Ramos (cell line): ENCODE results near the gene WBP2.
"Not testable (repeated sequence)": the region's sequence is repeated elsewhere in the genome, so short reads cannot be mapped to it uniquely, and the experiment has no call there.

Experiments
- in situ Hi-C: fragments of 300-500 bp; cut with MboI; formaldehyde crosslinking; loops from one replicate; pipeline ENCODE4 v1.14.3; 2022; ENCODE audit warnings: low sequenced_read_pairs; ENCODE audit not compliant: unreplicated experiment

WBP2 gene

DNA sequence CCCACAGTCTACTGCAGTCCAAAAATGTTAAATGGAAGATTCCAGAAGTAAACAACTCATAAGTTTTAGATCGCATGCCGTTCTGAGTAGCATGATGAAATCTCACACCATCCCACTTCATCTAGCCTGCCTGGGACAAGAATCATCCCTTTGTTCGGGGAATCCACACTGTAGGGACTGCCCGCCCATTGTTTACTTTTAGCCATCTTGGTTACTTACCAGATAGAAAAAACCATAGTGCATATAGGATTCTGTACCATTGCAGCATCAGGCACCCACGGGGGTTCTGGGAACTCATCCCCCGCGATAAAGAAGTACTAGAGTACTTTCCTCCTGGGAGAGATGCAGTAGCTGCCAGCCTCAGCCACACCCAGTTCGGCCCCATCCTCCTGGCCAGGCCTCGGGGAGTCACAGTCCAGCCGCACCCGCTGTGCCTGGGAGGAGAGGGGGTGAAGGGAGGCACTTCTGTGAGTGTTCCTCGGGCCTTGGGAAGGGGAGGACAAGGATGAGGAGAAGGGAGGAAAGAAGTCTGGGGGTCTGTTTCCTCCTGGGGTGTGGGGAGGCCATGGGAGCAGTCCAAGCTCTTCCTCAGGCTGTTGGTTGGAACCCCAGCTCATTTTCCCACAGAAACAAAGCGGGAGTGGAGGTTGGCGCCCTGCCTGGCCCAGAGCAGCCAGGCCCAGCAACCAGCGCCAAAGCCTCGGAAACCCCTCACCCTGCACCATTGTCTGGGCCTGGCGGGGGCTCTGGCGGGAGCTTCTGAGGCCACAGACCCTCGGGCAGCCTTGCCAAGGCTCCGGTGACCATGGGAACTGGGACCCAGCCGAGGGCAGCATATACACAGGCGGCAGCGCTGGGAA is 14.4 kb upstream of the WBP2 start:
- in situ Hi-C loops = no loop called here

DNA sequence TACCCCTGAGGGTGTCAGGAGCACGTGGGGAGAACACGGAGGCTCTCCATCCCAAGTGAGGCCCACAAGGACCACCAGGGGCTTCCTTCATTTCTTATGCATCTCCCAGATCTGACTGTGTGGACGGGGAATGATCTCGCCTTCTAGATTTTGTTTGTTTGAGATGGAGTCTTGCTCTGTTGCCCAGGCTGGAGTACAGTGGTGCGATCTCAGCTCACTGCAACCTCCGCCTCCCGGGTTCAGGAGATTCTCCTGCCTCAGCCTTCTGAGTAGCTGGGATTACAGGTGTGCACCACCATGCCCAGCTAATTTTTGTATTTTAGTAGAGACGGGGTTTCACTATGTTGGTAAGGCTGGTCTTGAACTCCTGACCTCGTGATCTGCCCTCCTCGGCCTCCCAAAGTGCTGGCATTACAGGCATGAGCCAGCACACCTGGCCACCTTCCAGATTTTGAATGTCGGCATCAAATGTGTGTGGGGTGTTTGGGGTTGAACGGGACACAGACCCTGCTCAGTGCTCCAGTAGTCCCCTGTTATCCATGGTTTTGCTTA is 13.7 kb upstream of the WBP2 start:
- in situ Hi-C loops = not testable (repeated sequence)

DNA sequence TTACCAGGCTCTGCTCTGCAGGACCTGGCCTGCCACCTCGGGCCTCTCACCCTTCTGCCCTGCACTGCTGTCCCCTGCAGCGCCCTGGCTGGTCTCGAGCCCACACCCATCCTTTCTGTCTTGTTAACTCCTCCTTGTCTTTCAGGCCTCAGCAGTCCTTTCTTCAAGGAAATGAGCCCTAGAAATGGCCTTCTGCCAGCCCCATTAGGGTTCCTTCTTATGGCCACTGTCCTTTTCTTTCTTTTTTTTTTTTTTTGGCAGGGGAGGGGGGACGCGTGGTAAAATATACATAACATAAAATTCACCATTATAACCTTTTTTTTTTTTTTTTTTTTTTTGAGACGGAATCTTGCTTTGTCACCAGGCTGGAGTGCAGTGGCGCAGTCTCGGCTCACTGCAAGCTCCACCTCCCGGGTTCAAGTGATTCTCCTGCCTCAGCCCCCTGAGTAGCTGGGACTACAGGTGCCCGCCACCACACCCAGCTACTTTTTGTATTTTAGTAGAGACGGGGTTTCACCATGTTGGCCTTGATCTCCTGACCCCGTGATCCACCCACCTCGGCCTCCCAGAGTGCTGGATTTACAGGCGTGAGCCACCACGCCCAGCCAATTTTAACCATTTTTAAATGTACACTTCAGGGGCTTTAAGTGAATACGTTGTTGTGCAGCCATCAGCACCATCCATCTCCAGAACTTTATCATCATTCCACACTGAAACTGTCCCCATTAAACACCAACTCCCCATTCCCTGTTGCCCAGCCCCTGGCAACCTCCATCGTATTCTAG is 10.5 kb upstream of the WBP2 start:
- in situ Hi-C loops = not testable (repeated sequence)

DNA sequence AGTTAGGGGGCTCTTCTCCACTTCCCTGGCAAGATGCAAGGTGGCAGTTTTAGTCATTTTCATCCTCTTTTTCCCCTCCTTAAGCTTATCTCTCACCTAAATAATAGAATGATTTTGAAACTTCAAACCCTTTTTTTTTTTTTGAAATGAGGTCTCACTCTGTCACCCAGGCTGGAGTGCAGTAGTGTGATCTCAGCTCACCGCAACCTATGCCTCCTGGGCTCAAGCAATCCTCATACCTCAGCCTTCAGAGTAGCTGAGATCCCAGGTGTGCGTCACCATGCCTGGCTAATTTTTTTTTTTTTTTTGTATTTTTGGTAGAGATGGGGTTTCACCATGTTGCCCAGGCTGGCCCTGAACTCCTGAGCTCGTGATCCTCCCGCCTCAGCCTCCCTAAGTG is 9.8 kb upstream of the WBP2 start:
- in situ Hi-C loops = not testable (repeated sequence)

DNA sequence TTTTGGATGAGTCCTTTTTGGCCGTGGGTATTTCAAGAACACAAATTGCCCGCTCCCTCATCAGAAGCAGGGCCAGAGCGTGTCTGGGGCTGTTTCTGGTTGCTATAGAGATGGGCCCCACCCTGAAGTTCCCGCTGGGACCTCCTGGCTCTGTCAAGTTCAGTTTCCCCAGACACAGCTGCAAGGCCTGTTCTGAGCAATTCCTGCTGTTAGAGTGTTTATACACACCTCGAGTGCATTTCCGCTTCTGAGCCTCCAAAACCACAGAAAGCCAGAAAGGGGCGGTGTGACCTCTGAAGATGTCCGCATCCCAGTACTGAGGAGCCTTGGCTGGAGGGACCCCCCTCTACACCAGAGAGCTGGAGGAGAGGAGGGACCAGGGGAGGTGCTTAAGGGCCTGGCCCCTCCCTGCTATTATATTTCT is 9.3 kb upstream of the WBP2 start:
- in situ Hi-C loops = no loop called here

DNA sequence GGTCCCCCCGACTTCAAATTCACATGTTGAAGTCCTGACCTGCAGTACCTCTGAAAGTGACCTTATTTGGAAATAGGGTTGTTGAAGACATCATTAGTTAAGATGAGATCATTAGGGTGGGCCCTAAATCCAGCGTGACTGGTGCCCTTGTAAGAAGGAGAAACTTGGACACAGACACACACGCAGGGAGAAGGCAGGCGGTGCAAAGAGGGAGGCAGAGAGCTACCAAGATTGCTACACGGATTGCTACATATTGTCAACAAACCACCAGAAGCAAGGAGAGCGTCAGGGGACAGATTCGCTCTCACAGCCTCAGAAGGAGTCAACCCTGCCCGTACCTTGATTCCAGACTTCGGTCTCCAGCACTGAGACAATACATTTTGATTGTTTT is 6.8 kb upstream of the WBP2 start:
- in situ Hi-C loops = no loop called here

DNA sequence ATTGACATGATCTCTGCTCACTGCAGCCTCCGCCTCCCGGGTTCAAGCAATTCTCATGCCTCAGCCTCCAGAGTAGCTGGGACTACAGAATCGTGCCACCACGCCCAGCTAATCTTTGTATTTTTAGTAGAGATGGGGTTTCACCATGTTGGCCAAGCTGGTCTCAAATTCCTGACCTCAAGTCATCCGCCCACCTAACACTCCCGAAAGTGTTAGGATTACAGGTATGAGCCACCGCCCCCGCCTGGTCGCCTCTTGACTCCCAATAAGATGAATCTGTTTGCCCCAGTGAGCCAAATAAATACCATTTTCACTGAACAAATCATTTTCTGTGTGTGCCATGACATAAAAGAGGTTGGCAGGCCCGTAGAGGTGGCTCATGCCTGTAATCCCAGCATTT is 4.2 kb upstream of the WBP2 start:
- in situ Hi-C loops = not testable (repeated sequence)

DNA sequence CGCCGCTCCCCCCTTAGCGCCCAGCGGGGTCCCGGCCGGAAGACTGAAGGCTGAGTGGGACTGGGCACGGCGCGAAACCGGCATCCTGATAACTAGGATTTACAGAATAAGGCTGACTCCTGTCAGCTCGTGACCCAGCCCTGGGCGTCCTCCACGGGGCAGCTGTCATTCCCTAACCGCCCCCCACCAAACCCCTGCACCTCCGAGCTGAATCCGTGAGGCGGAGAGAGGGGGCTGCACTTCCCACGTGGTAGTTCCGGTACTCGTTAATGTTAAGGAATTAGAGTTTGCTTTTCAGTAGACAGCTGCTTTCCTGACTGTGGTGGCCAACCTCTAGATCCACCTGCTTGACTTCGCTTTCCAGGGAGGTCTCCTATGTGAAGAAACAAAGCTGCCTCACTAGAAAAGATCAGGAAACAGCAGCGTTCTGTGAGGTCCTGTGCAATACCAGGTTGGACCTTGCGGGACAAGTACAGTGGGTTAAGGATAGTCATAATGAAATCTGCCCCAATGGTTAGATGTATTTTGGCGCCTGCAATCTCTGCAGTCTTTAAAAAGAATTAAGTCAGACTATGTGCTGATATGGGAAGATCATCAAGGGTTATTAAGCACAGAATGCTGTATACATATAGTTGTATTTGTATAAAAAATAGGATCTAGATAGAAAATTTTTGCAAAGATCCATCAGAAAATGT is 1.1 kb upstream of the WBP2 start:
- in situ Hi-C loops = no loop called here

DNA sequence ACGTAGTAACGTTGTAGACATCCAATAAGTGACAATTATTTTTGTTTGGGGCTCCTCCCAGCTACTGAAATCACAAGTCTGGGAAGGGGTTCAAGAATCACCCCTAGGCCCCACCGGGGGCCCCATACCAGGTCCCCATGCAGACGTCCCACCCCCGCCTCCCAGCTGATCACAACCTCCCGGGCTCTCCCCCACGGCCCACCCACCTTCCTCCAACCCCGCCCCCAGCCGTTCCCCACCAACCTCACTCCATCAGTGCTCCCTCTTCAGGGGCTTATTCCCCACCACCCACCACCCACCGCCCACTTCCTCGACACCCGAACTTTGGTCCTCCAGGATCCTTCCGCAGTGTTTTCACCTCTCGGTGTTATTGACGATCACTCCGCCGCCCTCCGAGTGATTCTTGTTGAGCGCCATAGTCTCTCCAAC is 240 bp downstream of the WBP2 start:
- in situ Hi-C loops = no loop called here

DNA sequence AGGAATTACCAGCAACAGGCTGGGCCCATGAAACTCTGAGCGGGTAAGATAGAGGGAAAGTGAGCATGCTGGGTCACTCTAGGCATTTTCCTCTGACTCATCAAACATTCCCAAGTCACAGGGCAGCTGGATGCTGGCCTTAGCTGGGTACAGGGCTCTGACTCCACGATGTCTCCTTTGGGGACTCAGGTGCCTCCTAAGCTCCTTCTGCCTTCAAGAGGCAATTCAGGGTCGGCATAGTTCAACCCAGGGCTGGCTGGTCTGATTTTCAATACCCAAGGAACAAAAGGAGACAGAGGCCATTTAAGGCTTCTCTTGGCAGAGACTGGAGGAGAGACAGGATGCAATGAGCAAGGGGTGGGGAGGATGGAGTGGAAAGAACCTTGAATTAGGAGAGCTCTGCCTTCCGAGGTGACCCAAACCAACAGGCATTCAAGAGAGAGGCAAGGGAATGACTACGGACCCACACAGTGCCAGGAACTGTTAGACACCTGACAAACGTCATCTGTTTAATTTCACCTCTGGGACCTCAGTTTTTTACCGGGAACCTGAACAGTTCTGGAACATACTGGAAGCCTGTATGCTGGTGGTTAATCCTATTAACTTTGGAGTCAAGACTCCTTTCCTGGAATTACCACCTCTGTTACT is 910 bp downstream of the WBP2 start:
- in situ Hi-C loops = no loop called here

DNA sequence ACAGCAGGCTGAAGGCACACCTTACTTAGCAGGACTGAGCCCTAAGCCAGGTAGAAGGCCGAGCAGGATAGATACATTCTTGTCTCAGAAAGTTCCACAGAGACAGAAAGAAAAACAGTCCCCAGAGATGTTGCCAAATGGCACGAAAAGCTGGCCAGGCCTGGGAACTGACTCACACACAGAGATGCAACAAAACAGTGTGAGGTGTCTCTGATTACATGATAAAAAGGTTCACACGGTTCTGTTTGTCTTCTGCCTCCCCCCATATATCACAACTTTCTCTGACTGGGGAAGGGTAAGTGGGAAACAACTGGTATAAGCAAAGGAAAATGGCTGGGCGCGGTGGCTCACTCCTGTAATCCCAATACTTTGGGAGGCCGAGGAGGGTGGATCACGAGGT is 1.7 kb downstream of the WBP2 start:
- in situ Hi-C loops = no loop called here

DNA sequence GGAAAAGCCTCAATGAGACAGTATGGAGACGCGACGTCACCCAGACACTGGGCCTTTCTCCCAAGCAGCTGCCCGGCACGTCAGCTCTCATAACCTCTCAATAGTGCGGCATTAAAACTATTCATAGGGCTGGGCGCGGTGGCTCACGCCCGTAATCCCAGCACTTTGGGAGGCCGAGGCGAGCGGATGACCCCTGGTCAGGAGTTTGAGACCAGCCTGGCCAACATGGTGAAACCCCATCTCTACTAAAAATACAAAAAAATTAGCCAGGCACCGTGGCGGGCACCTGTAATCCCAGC is 3.5 kb downstream of the WBP2 start:
- in situ Hi-C loops = not testable (repeated sequence)

DNA sequence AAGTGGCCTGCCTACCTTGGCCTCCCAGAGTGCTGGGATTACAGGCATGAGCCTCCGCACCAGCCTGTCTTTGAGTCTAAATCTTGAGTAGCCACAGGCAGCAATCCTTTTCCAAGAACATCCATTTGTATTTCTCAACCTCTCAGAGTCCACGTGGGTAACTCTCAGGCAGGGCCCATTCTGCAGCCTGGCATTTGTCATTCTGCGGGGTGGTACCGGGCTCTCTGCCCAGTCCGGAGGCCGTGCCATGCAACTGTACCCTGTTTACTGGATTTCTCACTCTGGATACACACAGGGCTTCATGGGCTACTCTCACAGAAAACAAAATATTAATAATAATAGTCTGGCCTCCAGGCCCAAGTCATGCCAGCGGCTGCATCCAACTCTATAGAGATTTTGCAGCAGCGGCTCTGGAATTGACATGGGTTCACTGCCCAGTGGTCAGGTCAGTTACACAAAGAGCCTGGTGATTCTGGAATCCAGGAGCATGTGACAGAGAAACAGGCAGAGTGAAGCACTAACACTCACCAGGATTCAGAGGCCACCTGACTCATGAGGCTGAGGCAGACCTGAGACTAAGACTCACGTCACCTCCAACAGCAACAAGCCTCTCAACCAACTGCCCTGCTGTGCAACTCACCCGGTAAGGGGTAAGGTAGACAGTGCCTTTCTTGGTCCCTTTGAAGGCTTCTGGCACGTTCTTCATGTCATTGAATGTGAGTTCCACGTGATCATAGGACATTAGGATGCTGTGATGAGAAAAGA is 4.0 kb downstream of the WBP2 start:
- in situ Hi-C loops = no loop called here

DNA sequence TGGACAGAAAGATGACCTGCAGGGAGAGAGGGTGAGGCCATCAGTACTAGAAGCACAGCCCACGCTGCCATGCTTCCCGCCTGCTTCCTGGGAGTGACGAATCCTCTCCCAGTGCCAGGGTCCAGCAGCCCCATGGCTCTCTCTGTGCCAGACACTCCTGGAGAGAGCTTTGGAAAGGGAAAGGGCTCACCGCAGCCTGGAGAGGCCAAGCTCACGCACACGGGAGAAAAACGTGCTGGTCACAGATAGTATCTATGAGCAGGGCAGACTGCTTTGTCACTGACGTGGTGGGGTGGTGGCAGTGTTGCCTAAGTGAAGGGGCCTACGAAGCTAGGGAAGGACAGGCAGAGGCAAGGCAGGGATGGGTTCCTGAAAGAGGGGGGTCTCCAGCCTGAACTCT is 5.4 kb downstream of the WBP2 start:
- in situ Hi-C loops = loop anchor here (10.0 kb wide), 1 partner anchor 245 kb away; no protein-coding TSS in a partner anchor

DNA sequence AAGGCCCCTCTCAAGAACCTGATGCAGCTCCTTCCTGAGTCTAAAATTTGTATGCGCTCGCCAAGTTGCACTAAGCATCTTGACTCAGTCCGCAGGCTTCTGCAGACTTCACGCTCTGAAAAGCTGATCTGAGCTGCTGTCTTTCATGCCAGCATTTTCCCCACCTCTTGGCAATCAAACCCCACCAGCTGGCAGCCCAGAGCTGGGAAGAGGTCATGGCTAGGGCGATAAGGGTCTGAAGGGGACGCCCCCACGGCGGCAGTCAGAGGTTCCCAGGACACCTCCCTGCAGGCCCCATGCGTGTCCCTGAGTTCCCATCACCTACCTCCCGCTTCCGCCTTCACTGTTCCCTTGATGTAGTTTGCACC is 5.9 kb downstream of the WBP2 start:
- in situ Hi-C loops = loop anchor here (10.0 kb wide), 1 partner anchor 244 kb away; no protein-coding TSS in a partner anchor

DNA sequence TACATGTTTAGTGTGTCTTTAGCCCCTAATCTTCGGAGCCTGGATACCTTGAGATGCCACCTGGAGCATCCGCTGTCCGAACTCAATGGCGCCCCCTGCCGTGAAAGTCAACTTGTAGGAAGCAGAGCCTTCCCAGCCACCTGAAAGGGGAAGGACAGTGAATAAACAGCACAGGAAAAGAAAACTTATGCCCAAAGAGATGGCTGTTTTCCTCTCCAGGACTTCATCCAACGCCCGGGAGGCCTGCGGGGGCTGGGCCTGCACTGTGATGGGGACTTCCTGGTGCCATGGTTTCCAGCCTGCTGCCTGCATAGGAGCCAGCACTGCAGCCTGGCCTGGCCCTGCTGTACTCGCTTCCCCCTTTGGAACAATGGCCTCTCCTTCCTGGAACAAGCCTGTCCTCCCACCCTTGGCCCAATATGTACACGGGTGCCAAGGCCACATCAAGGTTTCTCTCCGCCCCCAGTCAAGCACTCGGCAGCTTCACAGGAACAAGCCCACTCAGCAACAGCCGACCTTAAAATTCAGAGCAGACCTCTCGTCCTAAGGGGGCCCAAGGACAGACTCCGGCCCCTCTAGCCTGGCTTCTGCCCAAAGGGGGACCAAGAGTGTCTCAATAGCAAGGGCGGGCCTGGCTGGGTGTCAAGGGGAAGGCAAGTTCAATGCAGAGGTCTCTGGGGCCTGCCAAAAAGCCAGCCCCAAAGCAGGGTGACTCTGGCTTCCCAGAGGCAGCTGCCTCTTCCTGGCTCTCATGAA is 6.4 kb downstream of the WBP2 start:
- in situ Hi-C loops = loop anchor here (10.0 kb wide), 1 partner anchor 244 kb away; no protein-coding TSS in a partner anchor

DNA sequence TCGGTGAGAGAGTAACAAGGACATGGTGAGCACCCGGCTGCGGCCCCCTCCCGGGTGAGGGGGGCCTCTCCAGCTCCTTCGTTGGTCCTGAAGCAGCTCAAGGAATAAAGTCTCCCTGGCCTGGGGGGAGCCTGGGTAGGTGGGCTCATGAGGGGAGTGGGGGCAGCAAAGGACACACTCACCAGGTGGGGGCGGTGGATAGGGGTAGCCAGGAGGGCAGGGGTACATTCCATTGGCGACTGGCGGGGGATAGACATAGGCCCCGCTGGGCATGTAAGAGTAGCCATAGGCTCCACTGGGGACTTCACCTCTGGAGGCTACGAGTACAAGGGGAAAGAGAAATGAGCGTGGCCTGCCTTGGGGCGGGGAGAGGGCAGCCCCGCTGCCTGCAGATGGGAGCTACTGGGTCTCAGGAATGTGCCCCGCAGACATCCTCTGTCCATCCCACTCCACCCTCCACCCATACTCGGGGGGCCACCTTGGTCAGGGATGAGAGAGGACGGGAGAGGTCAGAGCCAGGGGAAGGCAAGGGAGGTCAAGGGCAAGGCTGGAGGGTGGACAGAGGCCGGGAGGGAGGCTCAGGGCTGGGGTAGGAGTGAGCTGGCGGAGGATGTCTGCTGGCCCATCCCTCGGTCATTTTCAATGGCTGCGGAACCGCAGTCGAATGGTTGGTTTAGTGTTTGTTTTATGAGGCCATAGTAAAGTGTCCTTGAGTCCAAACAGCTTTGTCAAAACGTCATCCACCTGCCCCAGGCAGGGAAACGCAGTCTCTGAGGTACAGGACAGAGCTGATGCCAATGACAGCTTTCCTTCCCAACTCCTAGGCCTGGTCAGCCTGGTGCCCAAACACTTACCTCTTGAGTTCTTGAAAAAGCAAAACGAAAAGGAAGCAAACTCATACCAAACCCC is 7.3 kb downstream of the WBP2 start:
- in situ Hi-C loops = loop anchor here (10.0 kb wide), 1 partner anchor 243 kb away; no protein-coding TSS in a partner anchor
